Measurements from ENCODE around the gene HIC1.

DNA sequence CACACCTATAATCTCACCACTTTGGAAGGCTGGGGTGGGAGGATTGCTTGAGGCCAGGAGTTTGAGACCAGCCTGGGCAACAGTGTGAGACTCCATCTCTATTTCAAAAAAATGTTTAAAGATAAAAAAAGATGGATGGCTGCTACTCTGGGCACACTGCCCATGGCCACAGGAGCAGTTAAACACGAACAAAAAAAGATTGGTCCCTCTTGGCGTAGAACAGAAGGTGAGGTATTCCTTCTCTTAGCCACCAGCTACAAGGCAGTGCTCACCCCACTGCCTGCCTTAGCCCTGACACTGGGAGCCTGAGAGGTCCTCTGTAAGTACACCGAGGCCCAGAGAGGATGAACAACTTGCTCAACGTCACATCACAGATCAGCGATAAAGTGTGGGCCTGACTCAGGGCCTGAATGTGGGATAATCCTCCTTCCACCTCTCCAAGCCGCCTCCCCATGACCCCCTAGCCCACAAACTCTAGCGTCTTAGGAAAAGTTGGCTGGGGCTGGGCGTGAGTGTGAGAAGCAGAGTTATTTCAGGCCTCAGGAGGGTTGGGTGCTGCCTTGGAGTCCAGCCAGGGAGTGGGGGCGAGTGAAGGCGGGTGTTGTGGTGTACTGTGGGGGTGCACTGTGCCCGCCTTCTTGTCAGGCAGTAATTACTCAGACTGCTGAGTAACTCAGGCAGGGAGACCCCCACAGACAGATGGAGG is 27.2 kb upstream of the HIC1 start:
- TF ChIP-seq, protein P1, sequence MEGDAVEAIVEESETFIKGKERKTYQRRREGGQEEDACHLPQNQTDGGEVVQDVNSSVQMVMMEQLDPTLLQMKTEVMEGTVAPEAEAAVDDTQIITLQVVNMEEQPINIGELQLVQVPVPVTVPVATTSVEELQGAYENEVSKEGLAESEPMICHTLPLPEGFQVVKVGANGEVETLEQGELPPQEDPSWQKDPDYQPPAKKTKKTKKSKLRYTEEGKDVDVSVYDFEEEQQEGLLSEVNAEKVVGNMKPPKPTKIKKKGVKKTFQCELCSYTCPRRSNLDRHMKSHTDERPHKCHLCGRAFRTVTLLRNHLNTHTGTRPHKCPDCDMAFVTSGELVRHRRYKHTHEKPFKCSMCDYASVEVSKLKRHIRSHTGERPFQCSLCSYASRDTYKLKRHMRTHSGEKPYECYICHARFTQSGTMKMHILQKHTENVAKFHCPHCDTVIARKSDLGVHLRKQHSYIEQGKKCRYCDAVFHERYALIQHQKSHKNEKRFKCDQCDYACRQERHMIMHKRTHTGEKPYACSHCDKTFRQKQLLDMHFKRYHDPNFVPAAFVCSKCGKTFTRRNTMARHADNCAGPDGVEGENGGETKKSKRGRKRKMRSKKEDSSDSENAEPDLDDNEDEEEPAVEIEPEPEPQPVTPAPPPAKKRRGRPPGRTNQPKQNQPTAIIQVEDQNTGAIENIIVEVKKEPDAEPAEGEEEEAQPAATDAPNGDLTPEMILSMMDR (IDR thresholded peaks at IDR 0.05) = no peak
- TF ChIP-seq EP300 (IDR thresholded peaks at IDR 0.05; ENCODE audit: low read depth) (no peak), POLR2AphosphoS5 (IDR thresholded peaks at IDR 0.05) (no peak), POLR2A (IDR thresholded peaks at IDR 0.05) (no peak)
